ENCODE measurements around the gene FHIP1A. TPM values are rescaled to one million over a fixed set of nuclear protein-coding genes. Genes with fewer than 3 reads are reported as not detected.

Gene FHIP1A
- total and polyA plus RNA-seq, 2 of the 8 experiments (the other 6 are each of a cell fraction or from before 2014, with no cell fraction given), result 17.9 to 75.2 TPM

GRCh38 chr4:151376540-151376939 is 32.4 kb upstream of the FHIP1A start (continued):
- TF ChIP-seq GABPA (IDR thresholded peaks at IDR 0.05; ENCODE audit: borderline replicate concordance, insufficient read depth, low read length) (no peak), POU5F1 (IDR thresholded peaks at IDR 0.05; ENCODE audit: low read depth, low read length) (no peak), POLR2A (IDR thresholded peaks at IDR 0.05; ENCODE audit: control extremely low read depth in 1 of 2, low read depth in 2 of 2, low read length in 2 of 2) (no peak), CBX5 (IDR thresholded peaks at IDR 0.05; ENCODE audit: low read depth, low read length) (no peak), RFX5 (IDR thresholded peaks at IDR 0.05; ENCODE audit: borderline replicate concordance, low read depth, low read length) (no peak), CREB1 (IDR thresholded peaks at IDR 0.05) (no peak)

Measured in H1 (cell line).